ENCODE measurements around the gene MOSPD3.
A peak's percentile ranks its signal among the peaks of the same experiment; 100 is the strongest.

MOSPD3 gene

DNA sequence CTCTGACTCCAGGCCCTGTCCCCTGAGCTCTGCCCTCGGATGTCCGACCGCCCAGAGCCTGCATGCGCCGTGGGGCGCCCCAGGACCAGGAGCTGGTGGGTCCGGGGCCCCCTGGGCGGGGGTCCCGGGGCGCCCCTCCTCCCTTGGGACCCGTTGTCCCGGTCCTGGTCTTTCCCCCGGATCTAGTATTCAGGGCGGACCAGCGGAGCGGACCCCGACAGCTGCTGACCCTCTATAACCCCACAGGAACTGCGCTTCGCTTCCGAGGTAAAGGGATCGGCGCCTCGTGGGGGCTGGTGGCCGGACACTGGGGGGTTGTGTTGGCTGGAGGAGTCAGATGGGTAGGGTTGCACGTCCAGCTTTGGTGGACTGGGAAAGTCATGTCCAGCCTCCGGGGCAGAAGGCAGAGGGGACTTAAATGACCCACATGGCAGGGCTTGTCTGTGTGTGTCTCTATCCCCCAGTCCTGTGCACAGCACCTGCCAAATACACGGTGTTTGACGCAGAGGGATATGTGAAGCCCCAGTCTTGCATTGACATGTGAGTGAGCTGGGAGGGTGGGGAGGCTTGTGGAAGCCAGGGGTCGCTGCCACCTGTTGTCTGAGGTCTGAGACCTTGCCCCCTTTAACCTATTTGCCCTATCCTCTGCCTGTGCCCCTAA lies 520 bp downstream of the MOSPD3 start:
- peak overlapping the region; percentile 67 for H3K4me3 ChIP-seq (ENCODE audit: low read length)
- DNase-seq (ENCODE audit: low read depth, low spot score), result no peak

DNA sequence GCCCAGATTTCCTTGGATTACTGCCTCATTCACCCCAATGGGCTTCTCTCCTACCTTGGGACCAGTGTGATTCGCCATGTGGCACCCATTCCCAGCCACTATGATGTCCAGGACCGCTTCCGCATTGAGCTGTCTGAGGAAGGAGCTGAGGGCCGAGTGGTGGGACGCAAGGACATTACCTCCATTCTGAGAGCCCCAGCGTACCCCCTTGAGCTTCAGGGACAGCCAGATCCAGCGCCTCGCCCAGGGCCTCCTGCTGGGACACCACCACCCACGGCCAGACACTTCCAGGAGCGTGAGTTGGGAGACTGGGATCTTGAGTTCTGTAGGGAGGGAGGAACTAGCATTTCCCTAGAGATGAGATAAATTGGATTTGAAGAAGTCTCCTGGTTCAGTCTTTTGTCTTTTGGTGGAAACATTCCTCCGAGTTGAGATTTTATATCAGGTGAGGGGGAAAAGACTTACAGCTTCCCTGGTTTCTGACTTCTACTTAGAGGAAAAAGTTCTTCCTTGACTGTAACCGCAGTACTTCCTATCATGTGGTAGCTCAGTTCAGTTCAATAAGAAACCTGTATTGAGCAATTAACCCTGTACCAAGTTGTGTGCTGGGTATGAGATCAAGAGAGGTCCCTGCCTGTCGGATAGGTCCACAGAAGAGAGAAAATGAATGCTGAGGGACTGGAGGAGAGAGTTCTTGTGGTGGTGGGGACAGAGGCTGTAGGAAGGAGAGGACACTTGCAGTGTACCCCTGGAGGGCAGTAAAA lies 1.3 kb downstream of the MOSPD3 start:
- DNase-seq (ENCODE audit: low read depth, low spot score), result peak; percentile 45
- no peak overlapping the region; the same call in 1 of the 2 replicates for H3K4me3 ChIP-seq (ENCODE audit: low read length)

DNA sequence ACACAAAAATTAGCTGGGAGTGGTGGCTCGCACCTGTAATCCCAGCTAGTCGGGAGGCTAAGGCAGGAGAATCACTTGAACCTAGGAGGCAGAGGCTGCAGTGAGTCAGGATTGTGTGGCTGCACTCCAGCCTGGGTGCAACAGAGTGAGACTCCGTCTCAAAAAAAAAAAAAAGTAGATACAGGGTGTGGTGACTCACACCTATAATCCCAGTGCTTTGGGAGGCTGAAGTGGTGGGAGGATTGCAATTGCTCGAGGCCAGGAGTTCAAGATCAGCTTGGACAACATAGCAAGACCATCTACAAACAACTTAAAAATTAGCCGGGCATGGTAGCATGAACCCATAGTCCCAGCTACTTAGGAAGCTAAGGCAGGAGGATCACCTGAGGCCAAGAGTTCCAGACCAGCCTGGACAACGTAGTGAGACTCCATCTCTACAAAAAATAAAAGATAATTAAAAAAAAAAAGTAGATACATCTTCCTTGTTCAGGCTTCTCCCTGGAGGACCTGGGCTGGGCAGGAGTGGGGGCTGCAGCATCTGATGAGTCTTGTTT lies 2.0 kb downstream of the MOSPD3 start:
- H3K4me3 ChIP-seq (ENCODE audit: low read length), result no peak overlapping the region
- DNase-seq (ENCODE audit: low read depth, low spot score), result no peak

DNA sequence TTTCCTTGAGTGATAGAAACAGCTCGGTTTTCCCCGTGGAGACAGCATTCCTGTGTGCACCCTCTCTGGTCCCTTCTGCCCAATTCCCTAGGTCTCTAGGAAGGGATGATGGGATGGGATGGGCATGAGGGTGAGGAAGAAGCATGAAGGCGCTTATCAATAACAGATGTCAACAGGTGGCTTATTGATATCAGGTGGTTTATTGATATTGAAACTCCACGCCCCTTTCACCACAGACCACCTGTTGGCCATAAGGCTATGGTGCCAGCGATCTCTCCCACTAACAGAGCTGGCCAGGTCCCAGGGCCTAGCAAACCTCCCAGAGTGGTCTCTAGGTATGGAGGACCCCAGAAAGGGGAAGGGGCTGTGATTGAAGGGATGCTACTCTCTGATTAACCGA lies 7.9 kb downstream of the MOSPD3 start:
- no peak overlapping the region for H3K4me3 ChIP-seq (ENCODE audit: low read length)
- no peak for DNase-seq (ENCODE audit: low read depth, low spot score)

DNA sequence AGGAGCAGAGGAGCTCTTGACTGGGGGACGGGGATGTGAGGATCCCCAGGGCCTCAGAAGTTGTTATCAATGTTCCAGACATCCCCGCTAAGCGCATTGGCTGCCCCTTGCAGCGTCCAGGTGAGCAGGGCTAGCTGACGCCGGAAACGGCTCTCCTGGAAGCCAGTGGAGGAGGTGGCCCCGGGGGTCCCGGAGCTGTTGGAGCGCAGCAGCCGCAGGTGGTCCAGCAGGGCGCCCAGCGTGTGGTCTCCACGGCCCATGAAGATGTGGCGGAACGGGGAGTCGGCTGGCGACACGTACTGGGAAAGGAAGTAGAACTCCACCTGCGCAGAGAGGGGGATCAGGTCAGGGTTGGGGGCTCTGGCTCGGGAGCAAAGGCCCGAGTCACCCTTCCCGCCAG lies 8.5 kb downstream of the MOSPD3 start:
- H3K4me3 ChIP-seq (ENCODE audit: low read length), result no peak overlapping the region
- DNase-seq (ENCODE audit: low read depth, low spot score), result no peak

DNA sequence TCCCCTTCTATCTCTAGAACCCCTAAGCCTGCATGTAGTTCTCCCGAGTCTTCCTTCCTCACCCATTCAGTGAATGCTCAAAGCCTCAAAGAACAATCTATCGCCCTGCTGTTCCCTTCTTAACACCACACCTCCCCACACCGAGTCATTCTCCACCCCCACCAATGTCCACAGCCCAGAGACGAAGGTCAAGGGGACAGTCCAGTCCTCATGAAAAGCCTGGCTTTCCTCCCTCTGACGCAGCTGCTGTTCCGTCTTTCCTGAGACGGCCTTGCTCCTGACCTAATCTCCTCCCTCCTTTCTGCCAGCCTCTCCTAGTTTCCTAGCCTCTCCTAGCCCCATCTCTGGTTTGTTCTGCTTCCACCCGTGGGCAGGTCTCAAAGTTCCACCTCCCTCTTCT lies 9.2 kb downstream of the MOSPD3 start:
- H3K4me3 ChIP-seq (ENCODE audit: low read length), result no peak overlapping the region
- DNase-seq (ENCODE audit: low read depth, low spot score), result no peak

DNA sequence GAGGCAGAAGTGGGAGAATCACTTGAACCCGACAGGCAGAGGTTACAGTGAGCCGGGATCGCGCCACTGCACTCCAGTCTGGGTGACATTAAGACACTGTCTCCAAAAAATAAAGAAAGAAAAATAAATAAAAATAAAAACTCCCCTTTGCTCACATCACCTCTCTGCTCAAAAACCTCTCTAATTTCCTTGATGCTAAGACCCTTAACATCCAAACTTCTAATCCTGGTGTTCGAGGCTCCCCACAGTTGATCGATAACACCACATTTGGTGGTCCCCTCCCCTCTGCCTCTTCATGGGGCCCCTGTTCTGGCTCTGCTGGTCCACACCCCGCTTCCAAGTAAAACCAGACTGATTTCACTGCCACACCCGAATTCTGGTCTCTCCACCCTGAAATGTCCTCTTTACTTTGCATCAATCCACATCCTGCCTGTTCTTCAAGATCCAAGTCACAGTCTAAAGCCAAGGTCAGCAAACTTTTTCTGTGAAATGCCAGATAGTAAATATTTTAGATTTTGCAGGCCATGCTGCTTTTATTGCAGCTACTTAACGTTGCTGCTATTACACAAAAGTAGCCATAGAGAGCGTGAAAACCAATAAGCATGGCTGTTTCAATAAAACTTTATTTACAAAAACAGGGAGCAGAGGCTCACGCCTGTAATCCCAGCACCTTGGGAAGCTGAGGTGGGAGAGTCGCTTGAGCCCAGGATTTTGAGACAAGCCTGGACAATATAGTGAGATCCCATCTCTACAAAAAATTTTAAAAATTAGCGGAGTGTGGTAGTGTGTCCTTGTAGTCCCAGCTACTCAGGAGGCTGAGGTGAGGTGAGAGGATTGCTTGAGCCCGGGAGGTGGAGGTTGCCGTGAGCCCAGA lies 11.8 kb downstream of the MOSPD3 start:
- no peak for DNase-seq (ENCODE audit: low read depth, low spot score)
- no peak overlapping the region for H3K4me3 ChIP-seq (ENCODE audit: low read length)

DNA sequence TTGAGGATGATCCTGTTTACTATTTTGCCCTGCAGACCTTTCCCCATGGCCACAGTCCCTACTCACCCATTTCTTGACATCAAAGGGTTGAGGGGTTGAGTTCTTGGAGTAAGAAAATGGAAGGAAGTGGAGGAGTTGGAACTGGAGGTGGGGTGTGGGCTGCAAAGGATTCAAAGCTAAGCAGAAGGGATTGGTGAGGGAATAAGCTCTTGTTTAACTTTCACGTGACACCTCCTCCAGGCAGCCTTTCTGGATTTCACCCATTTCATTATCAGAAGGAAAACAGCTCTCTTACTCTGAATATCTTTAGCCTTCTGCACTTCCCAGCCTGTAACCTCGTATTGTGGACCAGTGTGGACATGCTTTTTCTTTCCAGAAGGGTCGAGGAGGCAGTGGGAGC lies 13.7 kb downstream of the MOSPD3 start:
- DNase-seq (ENCODE audit: low read depth, low spot score), result no peak
- H3K4me3 ChIP-seq (ENCODE audit: low read length), result peak overlapping the region; percentile 57

DNA sequence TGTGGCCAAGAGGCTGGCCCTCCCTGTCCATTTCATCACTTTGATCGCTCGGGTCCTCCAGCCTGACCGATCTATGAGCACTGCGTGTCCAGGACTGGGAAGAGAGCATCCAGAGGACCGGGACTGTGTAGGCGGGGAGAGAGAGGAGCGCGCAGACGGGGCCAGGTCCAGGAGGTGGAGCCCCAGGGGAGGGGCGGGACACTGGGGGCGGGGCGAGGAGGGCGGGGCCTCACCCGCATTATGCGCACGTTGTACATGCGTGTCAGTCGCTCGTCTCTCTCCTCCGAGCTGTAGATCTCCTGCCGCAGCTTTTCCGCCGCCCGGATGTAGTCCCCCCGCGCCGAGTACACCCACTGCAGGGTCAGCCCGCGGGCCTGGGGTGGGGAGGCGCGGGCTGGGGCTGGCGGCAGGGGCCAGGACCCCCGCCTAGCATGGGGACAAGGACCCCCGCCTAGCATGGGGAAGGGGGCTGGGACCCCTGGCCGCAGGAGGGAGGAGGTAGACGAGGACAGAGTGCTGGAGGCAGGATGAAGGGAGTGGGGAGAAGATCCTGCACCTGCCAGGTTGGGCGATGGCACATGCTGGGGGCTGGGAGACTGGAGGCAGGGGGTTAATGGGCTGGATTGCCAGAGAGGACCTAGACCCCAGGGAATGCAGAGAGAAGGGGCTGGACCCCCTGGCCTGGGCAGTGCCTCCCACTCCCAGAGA lies 14.3 kb downstream of the MOSPD3 start:
- H3K4me3 ChIP-seq (ENCODE audit: low read length), result peak overlapping the region; percentile 57
- peak; percentile 88 for DNase-seq (ENCODE audit: low read depth, low spot score)

DNA sequence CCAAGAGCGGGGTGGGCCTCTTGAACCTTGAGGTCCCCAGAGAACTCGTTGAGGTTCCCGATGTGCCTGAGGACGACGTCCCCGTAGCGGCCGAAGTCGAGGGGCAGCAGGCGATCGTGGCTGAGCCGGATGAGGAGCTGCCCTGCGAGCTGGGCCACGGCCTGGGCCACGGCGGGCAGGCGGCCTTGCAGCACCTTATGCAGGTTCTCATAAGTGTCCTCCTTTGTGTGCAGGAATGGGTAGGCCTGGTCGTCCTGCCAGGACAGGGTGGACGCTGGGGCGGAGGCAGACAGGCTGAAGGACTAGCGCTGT lies 14.9 kb downstream of the MOSPD3 start:
- H3K4me3 ChIP-seq (ENCODE audit: low read length), result peak overlapping the region; percentile 57
- no peak for DNase-seq (ENCODE audit: low read depth, low spot score)

DNA sequence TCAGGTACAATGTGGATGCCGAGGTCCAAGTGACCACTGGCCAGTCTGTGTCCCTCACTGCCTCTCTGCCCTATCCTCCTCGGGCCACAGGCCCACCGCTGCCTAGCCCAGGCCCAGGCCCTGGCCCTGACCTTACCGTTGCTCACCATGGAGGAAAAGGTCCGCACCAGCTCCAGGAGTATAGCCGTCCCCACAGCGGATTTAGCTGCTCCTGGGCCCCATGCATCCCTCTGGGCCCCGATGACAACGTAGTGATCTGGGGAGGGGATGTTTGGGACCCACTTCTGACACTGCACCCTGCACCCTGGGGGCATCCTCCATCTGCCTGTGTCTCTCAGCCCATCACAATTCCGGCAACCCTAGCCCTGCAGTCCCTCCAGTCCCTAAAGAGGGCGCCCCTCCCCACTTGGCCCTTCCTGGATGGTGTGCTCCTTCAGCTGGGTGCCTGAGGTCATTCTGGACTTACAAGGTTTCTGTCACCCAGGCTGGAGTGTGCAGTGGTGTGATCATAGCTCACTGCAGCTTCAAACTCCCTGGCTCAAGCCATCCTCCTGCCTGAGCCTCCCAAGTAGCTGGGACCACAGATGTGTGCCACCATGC lies 16.9 kb downstream of the MOSPD3 start:
- DNase-seq (ENCODE audit: low read depth, low spot score), result no peak
- no peak overlapping the region for H3K4me3 ChIP-seq (ENCODE audit: low read length)

DNA sequence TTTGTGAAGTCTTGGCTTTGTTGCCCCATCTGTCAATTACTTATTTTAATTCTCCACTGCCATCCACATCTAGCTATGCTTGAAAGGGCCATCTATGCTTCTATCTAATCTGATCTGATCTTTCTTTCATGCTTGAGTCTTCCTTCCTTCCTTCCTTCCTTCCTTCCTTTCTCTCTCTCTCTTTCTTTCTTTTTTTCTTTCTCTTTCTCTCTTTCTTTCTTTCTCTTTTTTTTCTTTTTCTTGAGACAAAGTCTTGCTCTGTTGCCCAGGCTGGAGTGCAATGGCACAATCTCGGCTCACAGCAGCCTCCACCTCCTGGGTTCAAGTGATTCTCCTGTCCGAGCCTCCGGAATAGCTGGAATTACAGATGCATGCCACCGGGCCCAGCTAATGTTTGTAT lies 17.7 kb downstream of the MOSPD3 start:
- DNase-seq (ENCODE audit: low read depth, low spot score), result no peak

DNA sequence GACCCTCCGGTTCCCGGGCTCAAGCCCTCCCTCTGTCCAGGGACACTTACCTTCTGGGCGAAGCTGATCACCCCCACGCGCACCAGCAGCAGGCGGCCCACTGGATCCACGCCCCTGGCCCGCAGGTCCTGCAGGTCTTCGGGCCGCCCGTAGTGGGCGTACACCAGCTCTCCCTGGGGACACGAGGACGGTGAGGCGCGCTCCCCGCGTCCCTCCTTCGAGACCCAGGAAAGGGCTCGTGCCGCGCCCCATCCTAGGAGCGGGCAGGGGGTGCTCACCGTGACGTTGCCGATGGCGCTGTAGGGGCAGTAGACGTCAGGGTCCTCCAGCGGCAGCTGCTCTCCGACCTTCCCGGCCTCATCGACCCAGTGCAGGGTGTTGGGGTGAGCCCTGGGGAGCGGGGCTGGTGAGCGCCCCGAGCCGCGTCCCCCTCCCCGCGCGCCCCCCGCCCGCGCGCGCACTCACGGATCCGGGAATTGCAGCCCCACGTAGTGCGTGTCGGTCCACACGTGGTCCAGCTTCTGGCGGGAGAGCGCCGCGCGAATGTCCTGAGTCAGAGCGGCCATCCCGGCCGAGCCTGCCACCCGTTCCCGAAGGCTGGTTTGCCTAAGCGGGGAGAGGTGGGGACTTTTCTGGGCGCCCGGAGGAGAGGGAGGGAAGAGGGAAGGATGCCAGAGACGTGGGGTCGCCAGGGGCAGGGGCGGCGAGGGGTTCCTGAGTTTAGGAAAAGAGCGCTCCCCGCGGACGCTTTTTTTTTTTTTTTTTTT lies 20.8 kb downstream of the MOSPD3 start:
- no peak for DNase-seq (ENCODE audit: low read depth, low spot score)
- H3K4me3 ChIP-seq (ENCODE audit: low read length), result peak overlapping the region; percentile 37

More for the DNA sequence above, 17.7 kb downstream of the MOSPD3 start:
- H3K4me3 ChIP-seq (ENCODE audit: low read length), result no peak overlapping the region

DNA sequence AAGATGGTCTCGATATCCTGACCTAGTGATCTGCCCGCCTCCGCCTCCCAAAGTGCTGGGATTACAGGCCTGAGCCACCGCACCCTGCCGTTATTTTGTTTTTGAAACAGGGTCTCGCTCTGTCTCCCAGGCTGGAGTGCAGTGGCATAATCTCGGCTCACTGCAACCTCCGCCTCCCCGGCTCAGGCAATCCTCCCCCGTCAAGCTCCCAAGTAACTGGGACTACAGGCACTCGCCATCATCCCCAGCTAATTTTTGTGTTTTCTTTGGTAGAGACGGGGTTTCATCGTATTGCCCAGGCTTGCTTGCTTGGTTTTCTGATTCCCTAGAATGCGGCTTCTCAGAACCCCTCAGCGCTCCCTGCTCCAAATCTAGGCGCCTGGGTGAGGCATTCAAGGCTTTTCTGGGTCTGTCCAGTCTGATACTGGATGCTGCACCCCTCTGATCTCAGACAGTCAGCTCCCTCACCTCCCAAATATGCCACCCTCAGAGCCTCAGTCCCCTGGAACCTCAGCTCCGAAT lies 27.7 kb downstream of the MOSPD3 start:
- DNase-seq (ENCODE audit: low read depth, low spot score), result no peak
- H3K4me3 ChIP-seq (ENCODE audit: low read length), result no peak overlapping the region

DNA sequence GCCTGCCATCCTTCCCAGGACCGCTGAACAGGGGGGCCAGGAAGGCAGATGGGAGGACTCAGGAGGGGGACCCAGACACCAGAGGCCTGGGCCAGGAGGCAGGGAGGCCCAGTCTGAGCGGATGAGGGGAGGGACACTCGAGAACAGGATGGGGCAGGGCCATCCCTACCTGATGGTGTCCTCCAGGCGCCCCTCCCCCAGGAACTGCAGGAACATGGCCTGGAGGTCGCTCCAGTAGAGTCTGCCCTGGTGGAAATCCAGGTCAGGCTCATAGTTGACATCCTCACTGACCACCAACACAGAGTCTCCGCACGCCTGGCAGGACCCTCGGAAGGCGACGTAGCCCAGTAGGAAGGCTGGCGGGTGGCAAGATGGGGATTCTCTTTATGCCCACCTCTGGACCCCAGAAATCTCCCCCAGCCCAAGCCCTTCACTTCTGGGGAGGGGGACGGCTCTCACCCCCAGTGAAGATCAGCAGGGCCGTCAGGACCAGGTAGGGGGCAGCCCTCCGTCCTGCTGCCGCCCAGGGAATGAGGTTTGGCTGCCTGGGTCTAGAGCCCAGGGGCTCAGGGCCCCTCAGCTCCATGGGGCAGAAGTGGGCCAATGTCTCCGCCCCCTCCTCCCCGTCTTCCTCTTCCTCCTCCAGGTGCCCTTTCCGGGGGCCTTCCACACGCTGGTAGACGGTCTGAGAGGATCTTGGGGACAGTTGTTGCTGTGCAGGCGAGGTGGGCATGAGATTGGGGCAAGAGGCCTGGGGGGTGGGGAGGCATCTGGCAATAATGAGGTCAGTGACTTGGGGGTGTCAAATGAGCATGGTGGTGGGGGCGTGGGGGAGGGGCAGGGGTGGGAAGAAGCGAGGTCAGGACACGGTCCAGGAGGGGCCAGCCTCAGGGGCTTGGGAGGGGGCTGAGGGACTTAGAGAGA lies 28.4 kb downstream of the MOSPD3 start:
- no peak for DNase-seq (ENCODE audit: low read depth, low spot score)
- H3K4me3 ChIP-seq (ENCODE audit: low read length), result no peak overlapping the region

DNA sequence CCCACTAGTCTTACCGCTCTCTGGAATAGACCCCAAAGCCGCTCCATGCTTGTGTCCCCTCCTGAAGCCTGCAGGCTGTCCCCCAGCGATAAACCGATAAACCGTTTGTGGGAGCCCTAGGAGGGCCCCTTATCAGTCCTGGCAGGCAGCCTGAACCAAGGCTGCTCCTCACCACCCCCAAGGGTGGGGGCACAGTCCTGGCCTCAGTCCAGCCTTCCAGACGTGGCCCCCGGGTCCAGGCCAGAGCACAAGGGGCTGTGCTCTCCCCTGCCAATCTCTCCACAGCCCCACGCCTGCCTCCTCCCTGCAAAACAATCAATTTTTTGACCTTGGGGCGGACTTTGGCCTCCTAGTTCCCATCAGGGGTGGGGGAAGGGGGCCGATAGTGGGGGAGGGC lies 29.1 kb downstream of the MOSPD3 start, which contains the start of gene TFR2:
Gene TFR2, minus strand, starts transcription at position 90 of the 397 bp plus-strand sequence. Its CDS starts 43 bp downstream, at position 47.
- DNase-seq (ENCODE audit: low read depth, low spot score), result no peak
- no peak within 1 kb of the TSS for H3K4me3 ChIP-seq (ENCODE audit: low read length)
